Measurements from ENCODE around the gene NUBPL.
"Not testable (repeated sequence)": the region's sequence is repeated elsewhere in the genome, so short reads cannot be mapped to it uniquely, and the experiment has no call there.

NUBPL gene

DNA sequence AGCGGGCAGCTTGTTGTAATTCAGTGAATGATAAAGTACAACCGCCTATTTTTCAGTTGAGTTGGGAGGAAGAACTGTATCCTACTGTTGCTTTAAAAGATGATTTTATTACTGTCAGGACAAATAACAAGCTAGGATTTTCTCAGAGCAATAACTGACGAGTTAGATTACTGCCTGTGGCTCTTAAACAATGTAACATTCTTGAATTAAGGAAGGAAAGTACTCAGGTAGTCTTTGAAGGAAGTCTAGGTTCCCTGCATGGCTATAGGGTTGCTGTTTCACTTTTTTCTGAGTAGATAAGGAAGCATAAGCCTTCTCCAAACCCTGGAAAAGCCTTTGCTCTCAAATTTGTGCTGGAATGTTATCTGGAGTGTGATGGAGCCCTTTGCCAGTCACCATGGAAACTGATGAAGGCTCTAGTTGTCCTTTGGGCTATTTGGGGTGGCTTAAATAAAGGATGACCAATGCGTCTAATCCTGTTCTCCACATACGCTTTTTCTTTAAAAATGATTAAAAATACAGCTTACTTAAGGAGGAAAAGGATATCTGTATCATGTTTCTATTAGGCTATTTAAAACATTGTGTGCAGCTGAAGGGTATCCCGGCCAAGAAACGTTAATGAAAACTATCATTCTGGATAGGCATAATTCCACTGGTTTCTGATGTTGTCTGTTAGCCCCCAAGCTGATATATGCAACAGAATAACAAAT, 17.7 kb downstream of the NUBPL start:
- no peak for DNase-seq

GRCh38 chr14:31580234-31580633, 19.0 kb downstream of the NUBPL start:
- no peak for DNase-seq

GRCh38 chr14:31582286-31582691, 21.1 kb downstream of the NUBPL start:
- no peak for DNase-seq

GRCh38 chr14:31582836-31583452, 21.7 kb downstream of the NUBPL start:
- DNase-seq: no peak

GRCh38 chr14:31590206-31590605, 29.0 kb downstream of the NUBPL start:
- DNase-seq: no peak

DNA sequence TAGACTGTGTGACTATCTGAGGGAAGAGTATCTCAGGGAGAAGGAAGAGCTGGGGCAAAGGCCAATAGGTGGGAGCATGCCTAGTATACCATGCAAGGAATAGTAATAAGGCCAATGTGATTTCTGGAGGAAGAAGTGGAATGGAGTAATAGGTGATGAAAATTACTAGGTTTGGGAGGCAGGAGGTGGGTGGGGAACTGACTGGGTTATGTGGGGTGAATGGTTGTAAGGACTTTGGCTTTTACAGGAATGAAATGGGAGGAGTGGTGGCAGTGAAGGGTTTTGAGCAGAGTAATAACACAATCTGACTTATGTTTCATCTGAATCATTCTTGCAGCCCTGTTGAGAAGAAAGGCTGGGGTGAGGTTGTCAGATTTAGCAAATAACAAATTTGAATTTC, 30.9 kb downstream of the NUBPL start:
- DNase-seq: no peak

DNA sequence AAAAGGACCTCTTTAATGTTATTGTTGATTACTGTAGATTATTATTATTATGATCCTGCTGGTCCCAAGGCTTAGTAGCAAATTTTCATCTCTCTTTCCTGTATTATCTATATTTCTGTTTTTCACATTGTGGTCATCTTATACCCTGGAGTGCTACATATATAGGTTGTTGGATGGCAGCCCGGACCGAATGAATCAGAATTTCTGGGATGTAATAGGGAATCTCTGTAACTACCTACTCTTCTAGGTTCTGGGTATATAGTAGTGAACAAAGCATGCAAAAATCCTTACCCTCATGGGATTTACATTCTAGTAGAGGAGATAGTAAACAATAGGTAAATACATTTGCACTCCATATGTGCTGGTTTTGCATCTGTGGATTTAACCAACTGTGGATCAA, 31.4 kb downstream of the NUBPL start:
- no peak for DNase-seq

GRCh38 chr14:31596342-31597095, 35.3 kb downstream of the NUBPL start:
- no peak for DNase-seq

DNA sequence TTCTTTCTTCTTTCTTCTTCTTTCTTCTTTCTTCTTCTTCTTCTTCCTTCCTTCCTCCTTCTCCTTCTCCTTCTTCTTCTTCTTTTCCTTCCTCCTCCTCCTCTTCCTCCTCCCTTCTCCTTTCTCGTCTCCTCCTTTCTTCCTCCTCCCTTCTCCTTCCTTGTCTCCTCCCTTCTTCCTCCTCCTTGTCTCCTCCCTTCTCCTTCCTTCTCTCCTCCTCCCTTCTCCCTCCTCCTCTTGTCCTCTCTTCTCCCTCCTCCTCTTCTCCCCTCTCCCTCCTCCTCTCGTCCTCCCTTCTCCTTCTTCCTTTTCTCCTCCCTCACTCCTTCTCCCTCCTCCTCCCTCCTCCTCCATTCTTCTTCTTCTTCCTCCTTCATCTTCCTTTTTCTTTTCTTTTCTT, 44.5 kb downstream of the NUBPL start:
- DNase-seq: no peak

DNA sequence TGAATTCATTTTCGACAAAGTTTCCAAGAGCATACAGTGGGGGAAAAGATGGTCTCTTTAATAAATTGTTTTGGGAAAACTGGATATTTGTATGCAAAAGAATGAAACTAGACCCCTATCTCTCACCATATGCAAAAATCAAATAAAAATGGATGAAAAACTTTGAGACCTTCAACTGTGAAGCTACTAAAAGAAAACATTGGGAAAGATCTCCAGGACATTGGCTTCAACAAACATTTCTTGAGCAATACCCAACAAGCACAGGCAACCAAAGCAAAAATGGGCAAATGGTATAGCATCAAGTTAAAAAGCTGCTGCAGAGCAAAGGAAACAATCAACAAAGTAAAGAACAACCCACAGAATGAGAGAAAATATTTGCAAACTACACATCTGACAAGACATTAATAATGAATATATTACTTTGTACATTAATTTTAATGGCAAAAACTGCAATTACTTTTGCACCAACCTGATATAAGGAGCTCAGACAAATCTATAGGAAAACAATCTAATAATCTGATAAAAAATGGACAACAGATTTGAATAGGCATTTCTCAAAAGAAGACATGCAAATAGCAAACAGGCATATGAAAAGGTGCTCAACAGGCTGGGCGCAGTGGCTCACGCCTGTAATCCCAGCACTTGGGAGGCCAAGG, 50.7 kb downstream of the NUBPL start:
- DNase-seq: no peak

GRCh38 chr14:31613188-31613587, 52.0 kb downstream of the NUBPL start:
- no peak for DNase-seq

DNA sequence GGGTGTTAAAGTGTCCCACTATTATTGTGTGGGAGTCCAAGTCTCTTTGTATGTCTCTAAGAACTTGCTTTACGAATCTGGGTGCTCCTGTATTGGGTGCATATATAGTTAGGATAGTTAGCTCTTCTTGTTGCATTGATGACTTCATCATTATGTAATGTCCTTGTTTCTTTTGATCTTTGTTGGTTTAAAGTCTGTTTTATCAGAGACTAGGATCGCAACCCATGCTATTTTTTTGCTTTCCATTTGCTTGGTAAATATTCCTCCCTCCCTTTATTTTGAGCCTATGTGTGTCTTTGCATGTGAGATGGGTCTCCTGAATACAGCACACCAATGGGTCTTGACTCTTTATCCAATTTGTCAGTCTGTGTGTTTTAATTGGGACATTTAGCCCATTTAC, 57.7 kb downstream of the NUBPL start:
- DNase-seq: not testable (repeated sequence)

GRCh38 chr14:31619440-31619839, 58.2 kb downstream of the NUBPL start:
- no peak for DNase-seq

DNA sequence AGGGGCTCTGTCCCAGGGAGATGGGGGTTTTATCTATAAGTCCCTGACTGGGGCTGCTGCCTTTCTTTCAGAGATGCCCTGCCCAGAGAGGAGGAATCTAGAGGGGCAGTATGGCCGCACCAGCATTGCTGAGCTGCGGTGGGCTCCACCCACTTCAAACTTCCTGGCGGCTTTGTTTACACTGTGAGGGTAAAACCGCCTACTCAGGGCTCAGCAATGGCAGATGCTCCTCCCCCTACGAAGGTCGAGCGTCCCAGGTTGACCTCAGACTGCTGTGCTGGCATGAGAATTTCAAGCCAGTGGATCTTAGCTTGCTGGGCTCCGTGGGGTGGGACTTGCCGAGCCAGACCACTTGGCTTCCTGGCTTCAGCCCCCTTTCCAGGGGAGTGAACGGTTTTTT, 59.7 kb downstream of the NUBPL start:
- DNase-seq: not testable (repeated sequence)

DNA sequence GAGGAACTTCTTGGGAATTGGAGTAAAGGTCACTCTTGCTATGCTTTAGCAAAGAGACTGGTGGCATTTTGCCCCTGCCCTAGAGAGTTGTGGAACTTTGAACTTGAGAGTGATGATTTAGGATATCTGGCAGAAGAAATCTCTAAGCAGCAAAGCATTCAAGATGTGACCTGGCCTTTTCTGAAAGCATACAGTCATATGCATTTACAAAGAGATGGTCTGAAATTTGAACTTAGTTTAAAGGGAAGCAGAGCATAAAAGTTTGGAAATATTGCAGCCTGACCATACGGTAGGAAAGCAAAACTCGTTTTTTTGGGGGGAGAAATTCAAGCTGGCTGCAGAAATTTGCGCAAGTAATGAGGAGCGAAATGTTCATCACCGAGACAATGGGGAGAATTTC, 60.9 kb downstream of the NUBPL start:
- no peak for DNase-seq

DNA sequence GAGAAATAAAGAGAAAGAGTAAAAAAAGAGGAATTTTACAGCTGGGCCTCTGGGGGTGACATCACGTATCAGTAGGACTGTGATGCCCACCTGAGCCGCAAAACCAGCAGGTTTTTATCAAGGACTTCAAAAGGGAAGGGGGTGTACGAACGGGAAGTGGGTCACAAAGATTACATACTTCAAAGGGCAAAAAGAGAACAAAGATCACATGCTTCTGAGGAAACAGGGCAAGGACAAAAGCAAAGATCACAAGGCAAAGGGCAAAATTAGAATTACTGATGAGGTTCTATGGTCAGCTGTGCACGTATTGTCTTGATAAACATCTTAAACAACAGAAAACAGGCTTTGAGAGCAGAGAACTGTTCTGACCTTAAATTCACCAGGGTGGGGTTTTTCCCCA, 91.7 kb downstream of the NUBPL start:
- DNase-seq: not testable (repeated sequence)

GRCh38 chr14:31657917-31658316, 96.7 kb downstream of the NUBPL start:
- no peak for DNase-seq

DNA sequence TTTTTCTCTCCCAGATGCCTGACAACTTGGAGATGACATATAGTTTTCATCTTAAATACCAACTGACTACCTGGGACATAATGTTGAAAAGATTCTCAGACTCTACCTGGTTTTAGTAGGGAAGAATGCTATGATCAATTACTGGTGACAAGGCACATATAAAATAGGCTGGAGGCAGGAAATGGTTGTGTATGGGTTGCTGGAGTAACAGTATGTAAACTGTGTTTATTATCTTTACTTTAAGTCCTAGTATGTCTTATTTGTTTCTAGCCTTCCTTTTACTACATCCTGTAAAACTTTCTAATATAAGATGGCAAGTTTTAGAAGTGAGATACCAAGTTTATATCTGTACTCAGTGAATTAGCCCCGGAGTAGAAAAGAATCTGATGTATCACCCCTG, 98.1 kb downstream of the NUBPL start:
- DNase-seq: no peak

- DNase-seq: no peak
These were observed 99.0 kb downstream of the NUBPL start for GRCh38 chr14:31660191-31660590.

DNA sequence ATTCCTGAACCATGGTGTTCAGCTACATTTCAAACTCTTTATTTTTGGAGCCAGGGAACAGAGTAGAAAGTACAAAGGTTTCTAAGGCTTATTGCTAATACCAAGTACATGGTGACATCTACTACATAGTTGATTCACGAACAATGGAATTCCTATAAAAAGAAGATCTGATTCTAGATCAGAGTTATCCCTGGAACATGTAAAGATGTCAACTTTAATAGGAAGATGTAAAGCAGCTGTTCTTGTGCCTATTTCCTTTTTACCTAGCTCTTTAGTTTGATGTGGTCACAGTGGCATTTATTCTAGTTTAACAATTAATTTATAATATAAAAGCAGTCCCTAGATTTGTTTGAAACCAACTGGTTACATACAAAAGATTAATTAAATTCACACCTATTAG, 99.5 kb downstream of the NUBPL start:
- DNase-seq: no peak

DNA sequence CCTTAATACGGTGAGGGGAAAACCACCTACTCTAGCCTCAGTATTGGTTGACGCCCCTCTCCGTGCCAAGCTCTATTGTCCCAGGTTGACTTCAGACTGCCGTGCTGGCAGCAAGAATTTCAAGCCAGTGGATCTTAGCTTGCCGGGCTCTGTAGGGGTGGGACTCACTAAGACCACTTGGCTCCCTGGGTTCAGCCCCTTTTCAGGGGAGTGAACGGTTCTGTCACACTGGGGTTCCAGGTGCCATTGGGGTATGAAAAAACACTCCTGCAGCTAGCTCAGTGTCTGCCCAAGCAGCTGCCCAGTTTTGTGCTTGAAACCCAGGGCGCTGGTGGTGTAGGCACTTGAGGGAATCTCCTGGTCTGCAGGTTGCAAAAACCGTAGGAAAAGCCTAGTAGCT, 107.1 kb downstream of the NUBPL start:
- DNase-seq: no peak

GRCh38 chr14:31672709-31673108, 111.5 kb downstream of the NUBPL start:
- no peak for DNase-seq

- no peak for DNase-seq
These were observed 115.8 kb downstream of the NUBPL start for GRCh38 chr14:31677052-31677451.

DNA sequence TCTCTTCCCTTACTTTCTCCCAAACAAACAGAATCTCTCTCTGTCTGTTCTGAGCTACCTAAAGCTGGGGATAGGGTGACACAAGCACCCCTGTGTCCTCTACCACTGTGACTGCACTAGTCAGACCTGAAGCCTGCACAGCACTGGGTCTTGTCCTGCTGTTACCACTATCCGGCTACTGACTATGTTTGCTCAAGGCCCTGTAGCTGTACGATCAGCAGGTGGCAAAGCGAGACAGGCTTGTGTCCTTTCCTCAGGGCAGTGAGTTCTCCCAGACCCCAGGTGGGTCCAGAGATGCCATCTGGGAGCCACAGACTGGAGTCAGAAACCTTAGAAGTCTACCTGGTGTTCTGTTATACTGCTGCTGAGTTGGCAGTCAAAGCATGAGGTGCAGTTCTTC, 116.4 kb downstream of the NUBPL start:
- no peak for DNase-seq

Data from activated CD4-positive, CD25-positive, alpha-beta regulatory T cell (primary cell).